ENCODE results near the gene RSRC1.
"Not testable (repeated sequence)": the region's sequence is repeated elsewhere in the genome, so short reads cannot be mapped to it uniquely, and the experiment has no call there.

RSRC1 gene

DNA sequence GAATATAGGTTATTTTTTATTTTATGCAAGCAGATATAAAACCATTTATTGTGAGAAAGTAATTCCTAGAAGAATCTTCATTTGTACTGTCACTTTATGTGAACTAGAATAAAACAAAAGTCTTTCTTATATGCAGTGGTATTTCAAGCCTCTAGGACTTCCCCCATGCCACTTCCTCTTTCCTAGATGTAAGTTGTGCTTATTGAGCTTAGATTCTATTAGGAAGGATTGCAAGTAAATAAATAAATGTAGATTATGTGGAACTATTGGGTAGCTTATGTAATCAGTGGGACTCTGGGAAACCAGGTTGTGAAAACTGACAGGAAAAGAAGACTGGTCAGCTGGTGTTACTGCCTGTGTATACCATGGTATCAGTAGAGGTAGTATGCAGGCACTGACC lies 169.7 kb downstream of the RSRC1 start:
- DNase-seq, result no peak
- no peak for ATAC-seq (replicated peaks)
- Mint-ChIP-seq H3K27me3 (no peaks in the 10 kb centered on the region), H3K4me3 (no peak overlapping the region), H3K4me1 (ENCODE audit: low read depth in 2 of 2) (peaks cover 1 to 5% of the 10 kb centered on the region in 2 donors), H3K9me3 (peaks cover 0 to 7% of the 10 kb centered on the region in 2 donors), H3K27ac (no peak overlapping the region), H3K36me3 (ENCODE audit: insufficient read depth) (no peaks in the 10 kb centered on the region)

GRCh38 chr3:158295771-158296170 lies 185.9 kb downstream of the RSRC1 start:
- H3K36me3 Mint-ChIP-seq (ENCODE audit: insufficient read depth), result no peaks in the 10 kb centered on the region
- peaks cover 0 to 4% of the 10 kb centered on the region in 2 donors for H3K4me1 Mint-ChIP-seq (ENCODE audit: low read depth in 2 of 2)
- DNase-seq (no peak), ATAC-seq (replicated peaks) (no peak)
- H3K4me3 Mint-ChIP-seq, result no peak overlapping the region
- no peaks in the 10 kb centered on the region for H3K27me3 Mint-ChIP-seq
- no peaks in the 10 kb centered on the region for H3K9me3 Mint-ChIP-seq
- no peak overlapping the region for H3K27ac Mint-ChIP-seq

GRCh38 chr3:158297940-158298339 lies 188.1 kb downstream of the RSRC1 start:
- no peak overlapping the region for H3K4me3 Mint-ChIP-seq
- ATAC-seq (replicated peaks) (no peak), DNase-seq (no peak)
- peaks cover 0 to 4% of the 10 kb centered on the region in 2 donors for H3K4me1 Mint-ChIP-seq (ENCODE audit: low read depth in 2 of 2)
- no peak overlapping the region for H3K27ac Mint-ChIP-seq
- H3K9me3 Mint-ChIP-seq, result no peaks in the 10 kb centered on the region
- no peaks in the 10 kb centered on the region for H3K27me3 Mint-ChIP-seq
- H3K36me3 Mint-ChIP-seq (ENCODE audit: insufficient read depth), result no peaks in the 10 kb centered on the region

GRCh38 chr3:158308236-158308928 lies 198.5 kb downstream of the RSRC1 start:
- DNase-seq (no peak), ATAC-seq (replicated peaks) (no peak)
- no peak overlapping the region for H3K27ac Mint-ChIP-seq
- H3K36me3 Mint-ChIP-seq (ENCODE audit: insufficient read depth), result no peaks in the 10 kb centered on the region
- H3K27me3 Mint-ChIP-seq, result no peaks in the 10 kb centered on the region
- no peaks in the 10 kb centered on the region for H3K9me3 Mint-ChIP-seq
- no peak overlapping the region for H3K4me3 Mint-ChIP-seq
- no peaks in the 10 kb centered on the region for H3K4me1 Mint-ChIP-seq (ENCODE audit: low read depth in 2 of 2)

- Mint-ChIP-seq H3K4me1 (ENCODE audit: low read depth in 2 of 2) (no peaks in the 10 kb centered on the region), H3K36me3 (ENCODE audit: insufficient read depth) (no peaks in the 10 kb centered on the region), H3K27me3 (no peaks in the 10 kb centered on the region), H3K9me3 (no peaks in the 10 kb centered on the region), H3K27ac (no peak overlapping the region), H3K4me3 (no peak overlapping the region)
- ATAC-seq (replicated peaks), result no peak
- no peak for DNase-seq
These were observed 202.8 kb downstream of the RSRC1 start for GRCh38 chr3:158312560-158313141.

DNA sequence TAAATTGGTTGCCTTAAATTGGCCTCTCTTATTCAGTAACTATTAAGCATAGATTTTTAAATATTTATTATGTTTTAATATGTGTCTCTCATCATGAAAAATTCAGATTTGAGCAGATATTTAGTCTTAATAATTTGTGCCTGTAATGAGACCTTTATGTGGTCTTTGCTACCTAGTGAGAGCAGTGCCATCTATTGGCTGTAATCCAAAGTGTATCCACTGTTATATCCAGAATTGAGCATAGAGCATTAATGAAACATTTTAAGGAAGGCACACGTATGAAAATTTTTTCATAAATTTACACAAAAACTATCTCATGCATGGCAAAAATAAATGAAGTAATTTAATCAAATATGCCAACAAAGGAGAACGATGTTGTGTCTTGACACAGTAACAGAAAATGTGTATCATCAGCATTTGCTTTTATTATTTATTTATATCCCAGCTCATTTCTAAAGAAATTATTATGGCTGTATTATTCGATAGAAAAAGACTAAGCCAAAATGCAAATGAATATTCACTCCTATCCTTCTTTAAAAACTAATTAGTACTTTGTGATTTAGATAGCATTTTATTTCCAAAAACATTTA lies 203.5 kb downstream of the RSRC1 start:
- no peak for ATAC-seq (replicated peaks)
- Mint-ChIP-seq H3K36me3 (ENCODE audit: insufficient read depth) (no peaks in the 10 kb centered on the region), H3K27me3 (no peaks in the 10 kb centered on the region), H3K4me3 (no peak overlapping the region), H3K27ac (no peak overlapping the region), H3K4me1 (ENCODE audit: low read depth in 2 of 2) (no peaks in the 10 kb centered on the region), H3K9me3 (no peaks in the 10 kb centered on the region)
- no peak for DNase-seq

- no peaks in the 10 kb centered on the region for H3K36me3 Mint-ChIP-seq (ENCODE audit: insufficient read depth)
- H3K27ac Mint-ChIP-seq, result no peak overlapping the region
- no peak for ATAC-seq (replicated peaks)
- DNase-seq, result no peak
- H3K4me3 Mint-ChIP-seq, result no peak overlapping the region
- H3K27me3 Mint-ChIP-seq, result no peaks in the 10 kb centered on the region
- H3K9me3 Mint-ChIP-seq, result no peaks in the 10 kb centered on the region
- H3K4me1 Mint-ChIP-seq (ENCODE audit: low read depth in 2 of 2), result no peaks in the 10 kb centered on the region
These were observed 204.8 kb downstream of the RSRC1 start for GRCh38 chr3:158314426-158315357.

DNA sequence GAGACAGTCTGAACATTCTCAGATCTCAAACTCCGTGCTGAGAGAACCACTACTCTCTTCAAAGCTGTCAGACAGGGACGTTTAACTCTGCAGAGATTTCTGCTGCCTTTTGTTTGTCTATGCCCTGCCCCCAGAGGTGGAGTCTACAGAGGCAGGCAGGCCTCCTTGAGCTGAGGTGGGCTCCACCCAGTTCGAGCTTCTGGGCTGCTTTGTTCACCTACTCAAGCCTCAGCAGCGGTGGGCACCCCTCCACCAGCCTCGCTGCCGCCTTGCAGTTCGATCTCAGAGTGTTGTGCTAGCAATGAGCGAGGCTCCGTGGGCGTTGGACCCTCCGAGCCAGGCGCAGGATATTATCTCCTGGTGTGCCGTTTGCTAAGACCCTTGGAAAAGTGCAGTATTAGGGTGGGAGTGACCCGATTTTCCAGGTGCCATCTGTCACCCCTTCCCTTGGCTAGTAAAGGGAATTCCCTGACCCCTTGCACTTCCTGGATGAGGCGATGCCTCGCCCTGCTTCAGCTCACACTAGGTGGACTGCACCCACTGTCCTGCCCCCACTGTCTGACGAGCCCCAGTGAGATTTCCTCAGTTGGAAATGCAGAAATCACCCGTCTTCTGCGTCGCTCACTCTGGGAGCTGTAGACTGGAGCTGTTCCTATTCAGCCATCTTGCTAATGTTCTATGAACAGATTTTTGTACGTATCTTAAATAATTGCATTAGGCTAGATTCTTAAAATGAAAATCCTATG lies 220.0 kb downstream of the RSRC1 start:
- H3K4me1 Mint-ChIP-seq (ENCODE audit: low read depth in 2 of 2), result peaks cover 0 to 17% of the 10 kb centered on the region in 2 donors
- DNase-seq; H3K4me3 Mint-ChIP-seq; H3K9me3 Mint-ChIP-seq; H3K36me3 Mint-ChIP-seq (ENCODE audit: insufficient read depth); ATAC-seq (replicated peaks); H3K27ac Mint-ChIP-seq; H3K27me3 Mint-ChIP-seq: not testable (repeated sequence)

DNA sequence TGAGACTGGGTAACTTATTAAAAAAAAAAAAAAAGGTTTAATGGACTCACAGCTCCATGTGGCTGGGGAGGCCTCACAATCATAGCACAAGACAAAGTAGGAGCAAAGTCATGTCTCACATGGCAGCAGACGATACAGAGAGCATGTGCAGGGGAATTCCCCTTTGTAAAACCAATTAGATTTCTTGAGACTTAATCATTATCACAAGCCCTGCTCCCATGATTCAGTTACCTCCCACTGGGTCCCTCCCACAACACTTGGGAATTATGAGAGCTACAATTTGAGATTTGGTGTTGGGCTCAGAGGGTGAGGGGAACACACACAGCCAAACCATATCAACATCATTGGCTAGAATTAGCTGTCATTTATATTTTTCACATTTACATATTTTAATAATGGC lies 221.0 kb downstream of the RSRC1 start:
- H3K36me3 Mint-ChIP-seq (ENCODE audit: insufficient read depth), result no peaks in the 10 kb centered on the region
- H3K27ac Mint-ChIP-seq, result no peak overlapping the region
- H3K4me1 Mint-ChIP-seq (ENCODE audit: low read depth in 2 of 2), result peaks cover 0 to 17% of the 10 kb centered on the region in 2 donors
- H3K4me3 Mint-ChIP-seq, result no peak overlapping the region
- H3K9me3 Mint-ChIP-seq, result peaks cover 0 to 14% of the 10 kb centered on the region in 2 donors
- DNase-seq (no peak), ATAC-seq (replicated peaks) (no peak)
- no peaks in the 10 kb centered on the region for H3K27me3 Mint-ChIP-seq

- H3K4me1 Mint-ChIP-seq (ENCODE audit: low read depth in 2 of 2), result peaks cover 0 to 6% of the 10 kb centered on the region in 2 donors
- H3K27ac Mint-ChIP-seq, result no peak overlapping the region
- H3K27me3 Mint-ChIP-seq, result no peaks in the 10 kb centered on the region
- peaks cover 0 to 12% of the 10 kb centered on the region in 2 donors for H3K9me3 Mint-ChIP-seq
- ATAC-seq (replicated peaks) (no peak), DNase-seq (no peak)
- no peak overlapping the region for H3K4me3 Mint-ChIP-seq
- H3K36me3 Mint-ChIP-seq (ENCODE audit: insufficient read depth), result no peaks in the 10 kb centered on the region
These were observed 223.8 kb downstream of the RSRC1 start for GRCh38 chr3:158333736-158334135.

DNA sequence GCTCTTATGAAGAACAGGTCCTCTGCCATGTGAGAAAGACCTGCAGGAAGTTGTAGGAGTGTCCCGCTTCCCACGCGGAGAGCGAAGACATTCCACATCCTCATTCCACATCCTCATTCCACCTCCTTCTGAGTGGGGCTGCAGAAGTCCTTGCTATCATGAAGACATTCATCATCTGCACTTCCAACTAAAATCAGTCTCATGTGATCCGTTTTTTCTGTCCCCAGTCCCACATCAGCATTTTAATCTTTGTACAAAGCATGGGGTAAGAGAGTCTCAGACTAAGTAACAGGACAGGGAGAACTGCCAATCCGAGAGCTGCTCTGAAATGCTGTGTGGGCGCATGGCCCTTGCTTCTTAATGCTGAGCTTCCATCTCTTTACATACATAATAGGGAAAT lies 227.2 kb downstream of the RSRC1 start:
- peaks cover 0 to 16% of the 10 kb centered on the region in 2 donors for H3K9me3 Mint-ChIP-seq
- no peak overlapping the region for H3K4me3 Mint-ChIP-seq
- DNase-seq, result no peak
- H3K4me1 Mint-ChIP-seq (ENCODE audit: low read depth in 2 of 2), result no peaks in the 10 kb centered on the region
- no peak overlapping the region for H3K27ac Mint-ChIP-seq
- no peaks in the 10 kb centered on the region for H3K27me3 Mint-ChIP-seq
- no peak for ATAC-seq (replicated peaks)
- no peaks in the 10 kb centered on the region for H3K36me3 Mint-ChIP-seq (ENCODE audit: insufficient read depth)

GRCh38 chr3:158339638-158340037 lies 229.7 kb downstream of the RSRC1 start:
- no peak overlapping the region for H3K27ac Mint-ChIP-seq
- H3K4me1 Mint-ChIP-seq (ENCODE audit: low read depth in 2 of 2), result no peaks in the 10 kb centered on the region
- DNase-seq, result no peak
- H3K4me3 Mint-ChIP-seq, result no peak overlapping the region
- H3K27me3 Mint-ChIP-seq, result no peaks in the 10 kb centered on the region
- H3K36me3 Mint-ChIP-seq (ENCODE audit: insufficient read depth), result no peaks in the 10 kb centered on the region
- ATAC-seq (replicated peaks), result no peak
- peaks cover 0 to 16% of the 10 kb centered on the region in 2 donors for H3K9me3 Mint-ChIP-seq

- not testable (repeated sequence) for DNase-seq; H3K9me3 Mint-ChIP-seq; H3K4me3 Mint-ChIP-seq; H3K27ac Mint-ChIP-seq; H3K4me1 Mint-ChIP-seq (ENCODE audit: low read depth in 2 of 2); H3K36me3 Mint-ChIP-seq (ENCODE audit: insufficient read depth); H3K27me3 Mint-ChIP-seq; ATAC-seq (replicated peaks)
These were observed 231.1 kb downstream of the RSRC1 start for GRCh38 chr3:158340951-158341350.

Data from effector memory CD8-positive, alpha-beta T cell (primary cell).